KMS-11 (cell line): Measurements from ENCODE around the gene BCL2L15.
"Not testable (repeated sequence)": the region's sequence is repeated elsewhere in the genome, so short reads cannot be mapped to it uniquely, and the experiment has no call there.

Source experiments
- H2AFZ ChIP-seq: fragments of 200-600 bp; sonication (generic); 2 replicates; pipeline ENCODE4 v1.6.1; 2016; ENCODE audit warnings: antibody characterized with exemption, mixed run types, low read depth
- H3K27ac ChIP-seq: fragments of 200-600 bp; sonication (generic); 2 replicates; pipeline ENCODE4 v1.6.1; 2016; ENCODE audit warnings: mild to moderate bottlenecking, mixed run types
- H3K27me3 ChIP-seq: fragments of 200-600 bp; sonication (generic); 2 replicates; pipeline ENCODE4 v1.6.1; 2017; ENCODE audit warnings: mild to moderate bottlenecking, low read depth, mixed run types, moderate library complexity; ENCODE audit not compliant: insufficient read depth
- H3K36me3 ChIP-seq: fragments of 200-600 bp; sonication (generic); 2 replicates; pipeline ENCODE4 v1.6.1; 2017; ENCODE audit warnings: mild to moderate bottlenecking, mixed run types; ENCODE audit not compliant: insufficient read depth
- H3K4me1 ChIP-seq: fragments of 200-600 bp; sonication (generic); 2 replicates; pipeline ENCODE4 v1.6.1; 2016; ENCODE audit warnings: mild to moderate bottlenecking, low read depth, mixed run types; ENCODE audit not compliant: poor library complexity, severe bottlenecking
- H3K4me2 ChIP-seq: fragments of 200-600 bp; sonication (generic); 2 replicates; pipeline ENCODE4 v1.7.0; 2016; ENCODE audit warnings: mild to moderate bottlenecking, mixed run types
- H3K4me3 ChIP-seq: fragments of 200-600 bp; sonication (generic); IDR thresholded peaks from 2 replicates; pipeline ENCODE4 v1.6.1; 2017; ENCODE audit warnings: low read depth, low read length, mixed read lengths; ENCODE audit not compliant: insufficient read depth
- H3K79me2 ChIP-seq: fragments of 200-600 bp; sonication (generic); 2 replicates; pipeline ENCODE4 v1.6.1; 2016; ENCODE audit warnings: low read depth, mixed run types; ENCODE audit not compliant: insufficient read depth
- H3K9ac ChIP-seq: fragments of 200-600 bp; sonication (generic); 2 replicates; pipeline ENCODE4 v1.6.1; 2016; ENCODE audit warnings: mild to moderate bottlenecking, mixed run types
- H4K20me1 ChIP-seq: fragments of 200-600 bp; sonication (generic); 2 replicates; pipeline ENCODE4 v1.6.1; 2016; ENCODE audit warnings: mild to moderate bottlenecking, mixed run types; ENCODE audit not compliant: insufficient read depth
- CTCF ChIP-seq: fragments of 200-600 bp; sonication (generic); conservative IDR thresholded peaks from 2 replicates; pipeline ENCODE4 v1.6.1; 2017; ENCODE audit warnings: low read depth, mild to moderate bottlenecking, antibody characterized with exemption, low read length, moderate library complexity, mixed read lengths

Gene BCL2L15

GRCh38 chr1:113855630-113856400 lies 31.6 kb downstream of the BCL2L15 start:
- H3K9ac ChIP-seq: no peak overlapping the region
- H3K27me3 ChIP-seq: no peaks in the 10 kb centered on the region
- no peak overlapping the region for H3K27ac ChIP-seq
- no peaks in the 10 kb centered on the region for H3K79me2 ChIP-seq
- no peak for TF ChIP-seq CTCF
- no peak overlapping the region for H2AFZ ChIP-seq
- H3K4me1 ChIP-seq: peaks cover 23% of the 10 kb centered on the region
- no peaks in the 10 kb centered on the region for H4K20me1 ChIP-seq
- no peak overlapping the region for H3K4me3 ChIP-seq
- H3K36me3 ChIP-seq: no peaks in the 10 kb centered on the region
- no peak overlapping the region for H3K4me2 ChIP-seq

GRCh38 chr1:113854234-113854633 lies 33.1 kb downstream of the BCL2L15 start:
- no peak overlapping the region for H3K4me3 ChIP-seq
- H3K36me3 ChIP-seq: no peaks in the 10 kb centered on the region
- no peak overlapping the region for H3K9ac ChIP-seq
- no peak overlapping the region for H2AFZ ChIP-seq
- no peak overlapping the region for H3K4me2 ChIP-seq
- peaks cover 7% of the 10 kb centered on the region for H3K4me1 ChIP-seq
- no peaks in the 10 kb centered on the region for H3K79me2 ChIP-seq
- no peaks in the 10 kb centered on the region for H3K27me3 ChIP-seq
- TF ChIP-seq CTCF: no peak
- H3K27ac ChIP-seq: no peak overlapping the region
- H4K20me1 ChIP-seq: no peaks in the 10 kb centered on the region

- not testable (repeated sequence) for H3K27ac ChIP-seq, H3K4me1 ChIP-seq, H4K20me1 ChIP-seq, H3K9ac ChIP-seq, H2AFZ ChIP-seq, H3K79me2 ChIP-seq, H3K27me3 ChIP-seq, H3K36me3 ChIP-seq, H3K4me3 ChIP-seq, H3K4me2 ChIP-seq
These were observed 34.7 kb downstream of the BCL2L15 start for GRCh38 chr1:113852694-113853093.

GRCh38 chr1:113850127-113850796 lies 37.1 kb downstream of the BCL2L15 start:
- Histone ChIP-seq H3K27ac (no peak overlapping the region), H3K27me3 (no peaks in the 10 kb centered on the region), H3K79me2 (no peaks in the 10 kb centered on the region), H3K4me2 (no peak overlapping the region), H3K9ac (no peak overlapping the region), H3K4me3 (no peak overlapping the region), H2AFZ (no peak overlapping the region), H4K20me1 (no peaks in the 10 kb centered on the region), H3K4me1 (no peaks in the 10 kb centered on the region), H3K36me3 (no peaks in the 10 kb centered on the region)
- TF ChIP-seq CTCF: no peak

- H3K79me2 ChIP-seq: no peaks in the 10 kb centered on the region
- H3K27me3 ChIP-seq: no peaks in the 10 kb centered on the region
- H4K20me1 ChIP-seq: no peaks in the 10 kb centered on the region
- H3K4me3 ChIP-seq: no peak overlapping the region
- no peaks in the 10 kb centered on the region for H3K36me3 ChIP-seq
- no peak overlapping the region for H3K4me2 ChIP-seq
- no peak for TF ChIP-seq CTCF
- no peak overlapping the region for H3K9ac ChIP-seq
- H2AFZ ChIP-seq: no peak overlapping the region
- H3K27ac ChIP-seq: no peak overlapping the region
- H3K4me1 ChIP-seq: no peaks in the 10 kb centered on the region
These were observed 38.3 kb downstream of the BCL2L15 start for GRCh38 chr1:113849072-113849471.
